ENCODE results near the gene NETO2. TPM values are rescaled to one million over a fixed set of nuclear protein-coding genes. Genes with fewer than 3 reads are reported as not detected.
"Not testable (repeated sequence)": the region's sequence is repeated elsewhere in the genome, so short reads cannot be mapped to it uniquely, and the experiment has no call there.

NETO2 gene
- total RNA-seq, 1 donor: 7.2 TPM

- peaks cover 30% of the 10 kb centered on the region for H3K4me1 ChIP-seq (ENCODE audit: insufficient read depth, low read length)
- no peaks in the 10 kb centered on the region for H3K9me3 ChIP-seq (ENCODE audit: low read depth, low read length)
- peak overlapping the region; percentile 45 for H3K4me3 ChIP-seq (ENCODE audit: low read length)
- H3K27me3 ChIP-seq (ENCODE audit: insufficient read depth, low read length): peaks cover 17% of the 10 kb centered on the region
Measured at GRCh38 chr16:47141773-47142485, 1.8 kb downstream of the NETO2 start.

DNA sequence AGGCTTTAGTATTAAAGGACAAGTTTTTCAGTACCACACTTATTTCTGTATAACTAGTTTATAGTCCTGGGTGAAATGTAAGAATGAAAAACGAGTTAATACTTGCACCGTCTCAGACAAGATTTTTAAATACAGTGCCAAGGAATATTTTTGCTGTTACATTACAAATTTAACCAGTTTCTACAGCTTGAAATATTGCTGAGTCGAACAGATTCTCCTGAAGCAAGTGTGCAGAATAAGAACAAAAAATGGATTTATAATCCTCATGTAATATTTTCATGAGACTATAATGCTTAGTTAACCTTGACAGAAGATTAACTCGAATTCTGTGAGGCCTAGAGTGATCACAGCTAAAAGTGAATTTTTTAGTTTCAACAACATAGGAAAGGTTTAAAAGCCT lies 3.1 kb downstream of the NETO2 start:
- Histone ChIP-seq H3K9me3 (ENCODE audit: low read depth, low read length) (no peaks in the 10 kb centered on the region), H3K27me3 (ENCODE audit: insufficient read depth, low read length) (peaks cover 14% of the 10 kb centered on the region), H3K4me3 (ENCODE audit: low read length) (no peak overlapping the region), H3K4me1 (ENCODE audit: insufficient read depth, low read length) (peaks cover 35% of the 10 kb centered on the region)

- peaks cover 4% of the 10 kb centered on the region for H3K27me3 ChIP-seq (ENCODE audit: insufficient read depth, low read length)
- H3K4me1 ChIP-seq (ENCODE audit: insufficient read depth, low read length): peaks cover 35% of the 10 kb centered on the region
- H3K4me3 ChIP-seq (ENCODE audit: low read length): no peak overlapping the region
- H3K9me3 ChIP-seq (ENCODE audit: low read depth, low read length): no peaks in the 10 kb centered on the region
Measured at GRCh38 chr16:47139561-47140185, 4.1 kb downstream of the NETO2 start.

GRCh38 chr16:47137925-47138324 lies 5.8 kb downstream of the NETO2 start:
- not testable (repeated sequence) for H3K9me3 ChIP-seq (ENCODE audit: low read depth, low read length); H3K4me3 ChIP-seq (ENCODE audit: low read length); H3K27me3 ChIP-seq (ENCODE audit: insufficient read depth, low read length)
- peaks cover 26% of the 10 kb centered on the region for H3K4me1 ChIP-seq (ENCODE audit: insufficient read depth, low read length)

- Histone ChIP-seq H3K9me3 (ENCODE audit: low read depth, low read length) (no peaks in the 10 kb centered on the region), H3K27me3 (ENCODE audit: insufficient read depth, low read length) (no peaks in the 10 kb centered on the region), H3K4me1 (ENCODE audit: insufficient read depth, low read length) (peaks cover 12% of the 10 kb centered on the region), H3K4me3 (ENCODE audit: low read length) (no peak overlapping the region)
Measured at GRCh38 chr16:47136099-47136842, 7.5 kb downstream of the NETO2 start.

GRCh38 chr16:47134550-47134949 lies 9.2 kb downstream of the NETO2 start:
- no peak overlapping the region for H3K4me3 ChIP-seq (ENCODE audit: low read length)
- H3K4me1 ChIP-seq (ENCODE audit: insufficient read depth, low read length): peaks cover 12% of the 10 kb centered on the region
- no peaks in the 10 kb centered on the region for H3K9me3 ChIP-seq (ENCODE audit: low read depth, low read length)
- no peaks in the 10 kb centered on the region for H3K27me3 ChIP-seq (ENCODE audit: insufficient read depth, low read length)

- H3K9me3 ChIP-seq (ENCODE audit: low read depth, low read length): no peaks in the 10 kb centered on the region
- H3K27me3 ChIP-seq (ENCODE audit: insufficient read depth, low read length): no peaks in the 10 kb centered on the region
- no peak overlapping the region for H3K4me3 ChIP-seq (ENCODE audit: low read length)
- peaks cover 5% of the 10 kb centered on the region for H3K4me1 ChIP-seq (ENCODE audit: insufficient read depth, low read length)
Measured at GRCh38 chr16:47132308-47132707, 11.4 kb downstream of the NETO2 start.

DNA sequence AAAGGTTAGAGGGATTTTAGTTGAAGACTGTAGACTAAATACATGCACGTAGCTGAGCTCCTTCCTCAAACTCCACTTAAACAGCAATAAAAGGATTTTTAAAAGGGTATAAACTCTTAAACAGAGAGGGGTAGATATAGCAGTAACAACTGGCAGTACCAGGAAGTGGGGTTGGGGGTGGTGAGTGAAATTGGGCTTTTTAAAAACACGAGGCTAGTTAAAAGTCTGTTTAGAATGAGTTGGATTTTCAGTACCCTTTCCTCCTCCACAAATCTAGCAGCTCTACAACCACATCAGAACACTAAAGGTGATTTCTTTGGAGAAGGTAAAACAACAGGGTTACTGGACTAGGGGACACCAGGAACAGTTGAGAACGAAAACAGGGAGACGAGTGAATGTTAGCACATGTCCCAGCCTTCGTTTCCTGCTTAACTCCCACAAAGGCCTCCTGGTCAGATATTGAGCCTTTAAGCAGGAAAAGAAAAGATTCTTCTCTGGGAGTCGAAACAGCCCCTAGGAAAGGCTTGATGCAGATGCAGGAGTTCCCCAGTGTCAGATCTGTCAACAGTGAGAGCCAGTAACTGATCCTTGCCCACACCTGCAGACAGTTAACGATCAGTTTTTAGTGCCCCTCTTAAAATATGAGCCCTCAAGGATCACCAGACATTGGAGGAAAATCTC lies 13.8 kb downstream of the NETO2 start:
- Histone ChIP-seq H3K4me1 (ENCODE audit: insufficient read depth, low read length) (no peaks in the 10 kb centered on the region), H3K9me3 (ENCODE audit: low read depth, low read length) (no peaks in the 10 kb centered on the region), H3K4me3 (ENCODE audit: low read length) (no peak overlapping the region), H3K27me3 (ENCODE audit: insufficient read depth, low read length) (no peaks in the 10 kb centered on the region)

GRCh38 chr16:47127541-47127940 lies 16.2 kb downstream of the NETO2 start:
- no peak overlapping the region for H3K4me3 ChIP-seq (ENCODE audit: low read length)
- no peaks in the 10 kb centered on the region for H3K4me1 ChIP-seq (ENCODE audit: insufficient read depth, low read length)
- H3K27me3 ChIP-seq (ENCODE audit: insufficient read depth, low read length): no peaks in the 10 kb centered on the region
- H3K9me3 ChIP-seq (ENCODE audit: low read depth, low read length): no peaks in the 10 kb centered on the region

DNA sequence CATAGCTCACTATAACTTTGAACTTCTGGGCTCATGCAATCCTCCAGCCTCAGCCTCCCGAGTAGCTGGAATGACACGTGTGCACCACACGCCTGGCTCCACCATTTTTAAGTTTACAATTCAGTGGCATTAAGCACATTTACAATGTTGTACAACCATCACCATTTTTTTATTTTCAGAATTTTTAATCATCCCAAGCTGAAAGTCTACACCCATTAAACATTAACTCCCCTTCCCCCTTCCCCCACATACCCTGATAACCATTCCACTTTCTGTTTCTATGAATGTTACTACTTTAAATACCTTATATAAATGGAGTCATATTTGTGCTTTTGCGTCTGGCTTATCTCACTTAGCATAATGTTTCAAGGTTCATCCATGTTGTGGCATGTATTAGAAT lies 18.0 kb downstream of the NETO2 start:
- H3K9me3 ChIP-seq (ENCODE audit: low read depth, low read length): no peaks in the 10 kb centered on the region
- H3K4me1 ChIP-seq (ENCODE audit: insufficient read depth, low read length): no peaks in the 10 kb centered on the region
- H3K4me3 ChIP-seq (ENCODE audit: low read length): no peak overlapping the region
- H3K27me3 ChIP-seq (ENCODE audit: insufficient read depth, low read length): no peaks in the 10 kb centered on the region

GRCh38 chr16:47113130-47113529 lies 30.6 kb downstream of the NETO2 start:
- no peaks in the 10 kb centered on the region for H3K27me3 ChIP-seq (ENCODE audit: insufficient read depth, low read length)
- H3K4me1 ChIP-seq (ENCODE audit: insufficient read depth, low read length): peaks cover 8% of the 10 kb centered on the region
- no peak overlapping the region for H3K4me3 ChIP-seq (ENCODE audit: low read length)
- H3K9me3 ChIP-seq (ENCODE audit: low read depth, low read length): no peaks in the 10 kb centered on the region

GRCh38 chr16:47110939-47111338 lies 32.8 kb downstream of the NETO2 start:
- Histone ChIP-seq H3K4me3 (ENCODE audit: low read length) (no peak overlapping the region), H3K4me1 (ENCODE audit: insufficient read depth, low read length) (peaks cover 8% of the 10 kb centered on the region), H3K9me3 (ENCODE audit: low read depth, low read length) (no peaks in the 10 kb centered on the region), H3K27me3 (ENCODE audit: insufficient read depth, low read length) (no peaks in the 10 kb centered on the region)

DNA sequence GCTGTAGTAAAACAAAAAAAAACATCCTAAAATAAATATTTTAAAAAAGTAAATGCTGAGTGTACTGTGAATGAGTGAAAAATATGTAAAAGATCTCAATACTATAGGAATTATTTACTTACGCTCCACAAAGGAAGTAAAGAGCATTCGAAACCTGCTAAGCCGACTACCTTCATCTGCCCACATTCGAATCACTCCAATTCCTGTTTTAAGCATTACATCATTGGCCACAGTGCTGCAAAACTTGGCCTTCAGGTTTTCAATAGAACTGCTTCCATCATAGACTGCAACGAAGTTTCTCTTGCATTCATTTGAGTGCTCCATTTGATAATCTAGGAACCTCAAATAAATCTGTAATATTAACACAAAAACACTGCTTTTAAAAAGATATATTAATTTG lies 34.4 kb downstream of the NETO2 start:
- no peaks in the 10 kb centered on the region for H3K9me3 ChIP-seq (ENCODE audit: low read depth, low read length)
- H3K27me3 ChIP-seq (ENCODE audit: insufficient read depth, low read length): no peaks in the 10 kb centered on the region
- peaks cover 8% of the 10 kb centered on the region for H3K4me1 ChIP-seq (ENCODE audit: insufficient read depth, low read length)
- no peak overlapping the region for H3K4me3 ChIP-seq (ENCODE audit: low read length)

DNA sequence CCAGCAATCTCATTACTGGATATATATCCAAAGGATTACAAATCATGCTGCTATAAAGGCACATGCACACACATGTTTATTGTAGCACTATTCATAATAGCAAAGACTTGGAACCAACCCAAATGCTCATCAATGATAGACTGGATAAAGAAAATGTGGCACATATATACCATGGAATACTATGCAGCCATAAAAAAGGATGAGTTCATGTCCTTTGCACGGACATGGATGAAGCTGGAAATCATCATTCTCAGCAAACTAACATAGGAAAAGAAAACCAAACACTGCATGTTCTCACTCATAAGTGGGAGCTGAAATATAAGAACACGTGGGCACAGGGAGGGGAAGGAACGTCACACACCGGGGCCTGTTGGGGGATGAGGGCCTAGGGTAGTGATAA lies 40.8 kb downstream of the NETO2 start:
- not testable (repeated sequence) for H3K27me3 ChIP-seq (ENCODE audit: insufficient read depth, low read length); H3K4me1 ChIP-seq (ENCODE audit: insufficient read depth, low read length); H3K4me3 ChIP-seq (ENCODE audit: low read length); H3K9me3 ChIP-seq (ENCODE audit: low read depth, low read length)

DNA sequence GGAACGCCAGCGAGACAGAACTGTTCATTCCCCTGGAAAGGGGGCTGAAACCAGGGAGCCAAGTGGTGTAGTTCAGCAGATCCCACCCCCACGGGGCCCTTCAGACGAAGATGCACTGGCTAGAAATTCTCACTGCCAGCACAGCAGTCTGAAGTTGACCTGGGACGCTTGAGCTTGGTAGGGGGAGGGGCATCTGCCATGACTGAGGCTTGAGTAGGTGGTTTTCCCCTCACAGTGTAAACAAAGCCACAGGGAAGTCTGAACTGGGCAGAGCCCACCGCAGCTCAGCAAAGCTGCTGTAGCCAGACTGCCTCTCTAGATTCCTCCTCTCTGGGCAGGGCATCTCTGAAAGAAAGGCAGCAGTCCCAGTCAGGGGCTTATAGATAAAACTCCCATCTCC lies 46.6 kb downstream of the NETO2 start:
- not testable (repeated sequence) for H3K4me1 ChIP-seq (ENCODE audit: insufficient read depth, low read length); H3K27me3 ChIP-seq (ENCODE audit: insufficient read depth, low read length); H3K4me3 ChIP-seq (ENCODE audit: low read length); H3K9me3 ChIP-seq (ENCODE audit: low read depth, low read length)
